RCC 7860 (cell line): ENCODE measurements around the gene XRCC5.
"Not testable (repeated sequence)": the region's sequence is repeated elsewhere in the genome, so short reads cannot be mapped to it uniquely, and the experiment has no call there.

Experiments
- DNase-seq: peaks from one replicate; pipeline ENCODE4 v3.0.0-alpha.2; 2015; ENCODE audit warnings: low spot score
- FAIRE-seq: peaks from 2 replicates; lab custom pipeline; 2012; peaks lifted over from hg19 to GRCh38; lab: Jason Lieb, UNC

The XRCC5 gene

GRCh38 chr2:216183462-216183861, 74.3 kb downstream of the XRCC5 start:
- no peak for DNase-seq

DNA sequence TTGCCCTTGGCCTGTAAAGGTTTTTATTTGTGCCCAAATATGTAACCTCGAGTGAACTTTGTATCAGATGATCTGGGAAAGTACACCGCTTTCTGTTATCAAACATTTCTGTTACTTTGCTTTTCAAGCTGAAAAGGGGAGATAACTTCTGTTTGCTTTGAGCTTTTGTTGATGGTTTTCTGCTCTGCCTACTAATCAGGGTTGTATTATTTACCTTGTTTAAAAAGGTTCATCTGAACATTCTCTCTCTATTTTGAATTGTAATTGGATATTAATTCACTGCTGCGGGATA, 79.4 kb downstream of the XRCC5 start:
- no peak for FAIRE-seq
- no peak for DNase-seq

More at GRCh38 chr2:216183462-216183861, 74.3 kb downstream of the XRCC5 start:
- FAIRE-seq: no peak

DNA sequence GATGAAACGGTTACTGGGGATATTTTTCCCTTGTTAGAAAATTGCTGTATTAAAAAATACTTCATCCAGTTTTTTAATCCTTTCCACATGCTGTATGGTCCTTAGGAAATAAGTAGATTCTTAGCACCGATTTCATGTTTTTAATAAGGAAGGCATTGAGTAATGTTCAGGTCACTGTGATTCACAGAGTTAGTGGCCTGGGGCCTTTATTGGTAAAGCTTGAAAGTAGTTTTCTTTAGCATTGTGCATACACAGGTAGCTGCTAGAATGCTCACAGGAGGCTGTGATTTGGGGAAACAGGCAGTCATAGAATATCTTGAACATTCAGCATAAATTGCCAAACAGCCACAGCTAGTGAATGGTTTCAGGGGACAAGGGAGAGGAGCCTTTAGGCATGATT, 79.8 kb downstream of the XRCC5 start:
- DNase-seq: no peak
- no peak for FAIRE-seq

DNA sequence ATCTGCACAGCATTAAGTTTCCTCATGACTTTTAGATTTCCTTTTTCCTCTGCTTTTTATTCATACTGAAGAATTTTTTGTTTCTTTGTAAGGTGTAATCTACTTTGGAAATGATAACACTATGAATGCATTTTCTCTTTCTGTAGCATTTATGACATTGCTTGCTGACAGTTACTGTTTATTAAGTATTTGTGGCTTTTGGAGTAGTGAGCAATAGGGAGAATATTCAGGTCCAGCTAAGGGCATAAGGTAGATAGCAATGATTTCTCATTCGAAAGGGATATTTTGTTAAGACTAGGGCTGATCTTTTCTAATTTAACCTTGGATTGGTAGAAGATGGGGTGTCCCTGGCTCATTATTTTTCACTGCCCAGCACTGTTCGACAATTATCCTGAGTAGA, 80.3 kb downstream of the XRCC5 start:
- DNase-seq (no peak), FAIRE-seq (no peak)

GRCh38 chr2:216192181-216192580, 83.0 kb downstream of the XRCC5 start:
- FAIRE-seq: no peak
- DNase-seq: no peak

DNA sequence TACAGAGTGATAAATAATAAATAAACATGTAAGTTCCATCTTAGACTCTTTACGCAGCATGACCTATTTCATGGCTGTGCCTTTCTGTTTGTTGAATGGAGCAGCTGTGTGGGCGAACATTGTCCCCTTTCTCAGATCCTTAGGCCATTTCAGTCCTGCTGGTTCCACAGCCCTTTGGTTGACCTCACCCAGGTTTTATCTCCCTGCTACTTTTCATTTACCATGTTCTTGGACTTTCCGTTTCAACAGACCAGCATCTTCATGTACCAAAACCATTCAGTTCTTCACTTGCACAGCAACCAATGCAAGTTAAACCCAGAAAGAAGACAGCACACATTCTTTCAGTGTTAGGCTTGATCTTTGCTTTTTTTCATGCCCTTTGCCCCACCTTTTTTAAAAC, 83.8 kb downstream of the XRCC5 start:
- DNase-seq (no peak), FAIRE-seq (no peak)

- DNase-seq: no peak
- no peak for FAIRE-seq
These were observed 84.9 kb downstream of the XRCC5 start for GRCh38 chr2:216194013-216194412.

DNA sequence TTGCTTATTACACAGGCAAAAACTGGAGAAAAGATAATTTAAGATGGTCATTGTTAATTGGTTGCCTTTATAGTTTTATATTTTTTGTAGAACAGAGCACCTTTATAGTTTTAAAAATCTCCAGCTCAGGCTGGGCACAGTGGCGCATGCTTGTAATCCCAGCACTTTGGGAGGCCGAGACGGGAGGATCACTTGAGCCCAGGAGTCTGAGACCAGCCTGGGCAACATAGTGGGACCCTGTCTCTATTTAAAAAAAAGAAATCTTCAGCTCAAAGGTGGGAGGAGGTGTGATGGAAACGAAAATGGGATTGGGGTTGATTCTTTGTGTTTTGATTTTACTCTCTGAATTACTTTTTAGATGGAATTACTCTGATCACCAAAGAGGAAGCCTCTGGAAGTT, 85.4 kb downstream of the XRCC5 start:
- DNase-seq (no peak), FAIRE-seq (no peak)

GRCh38 chr2:216195565-216196029, 86.4 kb downstream of the XRCC5 start:
- FAIRE-seq (peak; percentile 92), DNase-seq (peak; percentile 85)

DNA sequence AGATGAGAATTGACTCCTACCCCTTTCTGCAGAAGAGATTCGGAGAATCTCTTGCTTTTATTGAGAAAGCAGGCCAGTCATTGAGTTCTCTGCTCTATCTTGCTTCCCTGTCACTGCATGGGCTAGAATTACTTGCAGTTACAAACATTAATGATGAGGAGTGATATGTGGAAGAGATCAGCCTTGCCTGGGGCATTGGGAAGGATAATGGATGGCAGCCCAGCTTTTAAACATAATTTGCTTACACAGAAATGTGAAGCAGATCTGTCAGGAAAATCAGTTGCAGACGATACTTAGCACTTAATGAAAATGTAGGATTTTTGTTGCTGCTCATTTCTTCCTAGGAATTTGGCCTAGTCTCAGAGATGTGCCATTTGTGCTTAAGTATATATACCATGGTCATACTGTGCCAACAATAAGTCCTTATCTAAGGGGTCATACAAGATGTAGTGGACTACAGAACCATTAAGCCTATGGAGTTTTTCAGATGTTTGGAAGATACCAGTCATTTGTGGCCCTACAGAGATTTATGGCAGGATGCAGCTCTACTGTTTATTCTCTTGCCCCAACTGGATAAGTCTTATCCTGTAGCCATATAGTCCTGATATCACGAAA, 92.7 kb downstream of the XRCC5 start:
- no peak for DNase-seq
- no peak for FAIRE-seq

GRCh38 chr2:216202626-216203250, 93.6 kb downstream of the XRCC5 start:
- FAIRE-seq: no peak

DNA sequence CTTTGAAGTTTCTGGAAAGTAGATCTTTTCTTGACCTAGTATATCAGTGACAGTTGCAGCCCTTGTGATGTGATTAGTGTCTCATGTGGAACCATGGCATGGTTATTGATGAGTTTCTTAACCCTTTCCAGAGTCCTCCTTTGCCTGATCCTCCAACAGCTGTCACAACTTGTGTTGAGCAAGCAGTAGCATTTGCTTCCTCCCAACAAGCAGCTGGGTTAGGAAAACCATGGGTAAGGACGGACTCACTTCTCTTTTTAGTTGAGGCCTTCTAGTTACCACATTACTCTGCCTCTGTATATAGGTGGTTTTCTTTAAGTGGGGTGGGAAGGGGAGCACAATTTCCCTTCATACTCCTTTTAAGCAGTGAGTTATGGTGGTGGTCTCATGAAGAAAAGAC, 96.3 kb downstream of the XRCC5 start:
- DNase-seq (no peak), FAIRE-seq (no peak)

More at GRCh38 chr2:216202626-216203250, 93.6 kb downstream of the XRCC5 start:
- peak; percentile 38 for DNase-seq

DNA sequence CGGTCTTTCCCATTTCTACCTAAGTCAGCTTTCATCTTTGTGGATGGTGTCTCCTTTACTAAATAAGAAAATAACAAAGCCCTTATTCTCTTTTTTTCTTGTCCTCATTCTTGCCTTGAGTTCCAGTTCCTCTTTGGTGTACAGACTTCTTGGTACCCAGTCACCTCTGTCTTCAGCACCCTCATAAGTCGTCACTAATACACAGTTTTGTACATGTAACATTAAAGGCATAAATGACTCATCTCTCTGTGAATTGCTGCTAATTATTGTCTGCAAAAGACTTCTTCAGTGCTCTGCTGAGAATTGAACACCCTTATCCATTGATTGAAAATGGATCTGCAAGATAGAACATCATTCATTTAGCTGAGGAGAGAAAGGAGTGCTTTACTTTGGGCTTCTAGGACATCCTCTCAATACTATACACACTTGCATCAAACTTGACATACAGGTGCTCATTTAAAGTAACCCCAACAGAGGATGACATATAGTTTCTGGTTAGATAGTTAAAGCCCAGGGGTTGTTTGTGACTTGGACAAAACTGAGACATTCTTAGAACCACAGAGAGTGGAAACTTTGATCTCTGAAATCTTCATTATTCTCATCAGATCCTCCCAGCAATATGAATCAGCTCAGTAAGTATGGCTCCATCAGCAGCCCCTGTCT, 97.0 kb downstream of the XRCC5 start:
- no peak for FAIRE-seq
- no peak for DNase-seq

DNA sequence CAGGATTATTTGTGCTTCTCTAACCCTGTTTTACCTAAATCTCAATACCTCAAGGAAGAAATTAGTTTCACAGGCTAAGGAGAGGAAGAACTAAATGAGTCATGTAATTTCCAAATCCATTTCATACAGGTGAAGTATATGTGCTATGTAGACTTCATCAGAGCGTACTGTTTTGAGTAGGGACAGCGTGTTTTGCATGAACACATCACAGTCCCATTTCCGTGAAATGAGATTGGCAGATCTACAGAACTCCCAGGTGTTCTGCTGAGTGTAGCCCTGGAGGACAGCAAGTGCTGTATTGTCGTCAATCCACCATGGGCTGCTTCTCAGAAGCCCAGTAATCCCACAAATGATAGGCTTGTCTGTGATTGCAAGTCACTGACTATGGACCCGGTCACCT, 97.7 kb downstream of the XRCC5 start:
- DNase-seq: no peak
- no peak for FAIRE-seq

GRCh38 chr2:216208661-216209060, 99.5 kb downstream of the XRCC5 start:
- not testable (repeated sequence) for FAIRE-seq, DNase-seq

DNA sequence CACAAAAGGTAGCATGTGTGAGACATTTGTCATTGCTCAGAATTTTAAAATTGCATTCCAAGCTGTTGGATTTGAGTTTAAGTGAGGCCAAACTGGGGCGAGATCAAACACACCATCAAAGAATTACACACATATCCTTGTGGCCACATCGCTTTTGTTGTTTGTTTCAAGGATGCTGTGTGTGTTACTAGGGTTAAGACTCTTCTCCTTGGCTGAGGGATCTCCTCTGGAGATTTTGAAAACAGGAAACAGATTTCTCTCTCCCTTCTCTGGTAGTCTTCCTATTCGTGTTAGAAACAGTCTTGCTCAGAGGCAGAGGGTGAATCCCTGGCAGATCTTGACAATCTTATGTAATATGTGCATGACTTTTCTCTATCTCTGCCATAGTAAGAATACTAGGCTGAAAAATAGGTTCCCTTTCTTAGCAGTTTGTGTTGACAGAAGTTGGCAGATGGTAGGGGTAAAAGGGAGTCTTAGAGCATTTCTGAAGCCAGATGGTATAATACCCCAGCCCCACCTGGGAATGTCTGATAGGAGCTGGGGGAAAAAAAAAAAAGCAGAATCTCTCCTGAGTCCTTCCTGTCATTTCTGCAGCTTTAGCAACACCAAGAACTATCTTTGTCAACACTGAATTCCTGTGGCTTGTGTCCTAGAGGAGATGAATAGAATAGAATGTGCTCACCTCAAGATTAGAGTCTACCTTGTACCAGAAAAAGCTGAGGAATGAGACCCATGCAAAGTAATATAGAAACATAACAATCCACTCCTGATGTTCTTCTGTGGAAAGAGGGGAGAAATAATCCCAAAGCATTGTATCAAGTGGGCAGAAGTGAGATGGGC, 101.8 kb downstream of the XRCC5 start:
- FAIRE-seq: no peak
- peak; percentile 16 for DNase-seq

DNA sequence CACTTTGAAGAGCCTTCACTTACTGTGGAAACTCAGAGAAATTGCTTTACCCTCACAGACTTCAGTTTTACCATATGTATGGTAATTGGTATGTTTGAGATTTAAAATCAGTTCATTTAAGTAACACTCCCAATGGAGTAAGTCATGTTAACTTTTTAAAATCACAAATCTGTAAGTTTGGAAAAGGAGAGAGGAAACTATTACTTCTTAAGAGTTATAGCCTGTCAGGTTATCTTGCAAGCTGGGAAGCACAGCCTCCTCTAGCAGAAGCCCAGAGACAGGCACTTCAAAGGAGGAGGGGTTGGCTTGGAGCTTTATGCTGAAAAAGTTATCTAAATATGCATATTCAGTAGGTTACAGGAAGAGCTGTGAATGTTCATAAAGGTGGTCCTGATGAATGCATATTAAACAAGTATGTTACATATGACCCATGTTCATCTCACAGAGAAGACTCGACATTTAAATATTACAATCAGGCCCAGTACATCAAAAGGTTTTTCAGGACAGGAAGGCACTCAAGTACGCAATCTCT, 102.5 kb downstream of the XRCC5 start:
- DNase-seq (no peak), FAIRE-seq (no peak)

DNA sequence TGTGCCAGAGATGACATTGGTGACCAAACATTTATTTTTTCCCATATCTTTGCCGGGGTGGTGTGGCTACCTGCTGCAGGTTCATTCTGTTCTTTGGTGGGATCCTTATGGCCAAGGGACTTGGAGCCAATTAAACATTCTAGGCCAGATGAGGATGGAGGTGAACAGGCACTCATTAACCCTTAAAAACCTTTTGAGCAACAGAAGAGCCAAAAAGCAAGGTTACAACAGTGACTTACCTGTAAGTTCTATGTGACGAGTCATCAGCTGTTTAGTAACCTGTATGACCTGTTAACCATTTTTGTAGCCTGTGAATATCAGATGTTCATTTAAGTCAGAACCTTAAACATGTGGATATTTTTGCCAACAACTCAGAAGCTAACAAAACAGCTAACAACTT, 105.6 kb downstream of the XRCC5 start:
- no peak for FAIRE-seq
- no peak for DNase-seq

GRCh38 chr2:216215658-216216390, 106.7 kb downstream of the XRCC5 start:
- FAIRE-seq (no peak), DNase-seq (peak; percentile 14)
